ENCODE data around the gene MZB1.
"Not testable (repeated sequence)": the region's sequence is repeated elsewhere in the genome, so short reads cannot be mapped to it uniquely, and the experiment has no call there.

Gene MZB1

GRCh38 chr5:139416651-139417050 is 26.9 kb upstream of the MZB1 start:
- TF ChIP-seq POLR2A (IDR thresholded peaks at IDR 0.05; ENCODE audit: low read depth, low read length): no peak
- DNase-seq (ENCODE audit: insufficient read length, low spot score): no peak
- no peak for FAIRE-seq

GRCh38 chr5:139415869-139416268 is 26.2 kb upstream of the MZB1 start:
- no peak for FAIRE-seq
- TF ChIP-seq POLR2A (IDR thresholded peaks at IDR 0.05; ENCODE audit: low read depth, low read length): no peak
- DNase-seq (ENCODE audit: insufficient read length, low spot score): no peak

GRCh38 chr5:139415221-139415861 is 25.6 kb upstream of the MZB1 start:
- no peak for FAIRE-seq
- no peak for DNase-seq (ENCODE audit: insufficient read length, low spot score)
- no peak for TF ChIP-seq POLR2A (IDR thresholded peaks at IDR 0.05; ENCODE audit: low read depth, low read length)

GRCh38 chr5:139414581-139415130 is 24.9 kb upstream of the MZB1 start:
- DNase-seq (ENCODE audit: insufficient read length, low spot score): no peak
- FAIRE-seq: no peak
- no peak for TF ChIP-seq POLR2A (IDR thresholded peaks at IDR 0.05; ENCODE audit: low read depth, low read length)

GRCh38 chr5:139413963-139414362 is 24.2 kb upstream of the MZB1 start:
- DNase-seq (ENCODE audit: insufficient read length, low spot score) (no peak), FAIRE-seq (no peak)
- no peak for TF ChIP-seq POLR2A (IDR thresholded peaks at IDR 0.05; ENCODE audit: low read depth, low read length)

GRCh38 chr5:139413153-139413552 is 23.4 kb upstream of the MZB1 start:
- no peak for TF ChIP-seq POLR2A (IDR thresholded peaks at IDR 0.05; ENCODE audit: low read depth, low read length)
- DNase-seq (ENCODE audit: insufficient read length, low spot score): no peak
- FAIRE-seq: no peak

- DNase-seq (ENCODE audit: insufficient read length, low spot score) (no peak), FAIRE-seq (no peak)
- no peak for TF ChIP-seq POLR2A (IDR thresholded peaks at IDR 0.05; ENCODE audit: low read depth, low read length)
Observed at GRCh38 chr5:139410993-139411828, 21.5 kb upstream of the MZB1 start.

- no peak for TF ChIP-seq POLR2A (IDR thresholded peaks at IDR 0.05; ENCODE audit: low read depth, low read length)
- no peak for FAIRE-seq
- DNase-seq (ENCODE audit: insufficient read length, low spot score): no peak
Observed at GRCh38 chr5:139410121-139410992, 20.6 kb upstream of the MZB1 start.

- FAIRE-seq; DNase-seq (ENCODE audit: insufficient read length, low spot score): not testable (repeated sequence)
Observed at GRCh38 chr5:139409116-139409515, 19.4 kb upstream of the MZB1 start.

- TF ChIP-seq POLR2A (IDR thresholded peaks at IDR 0.05; ENCODE audit: low read depth, low read length): no peak
- FAIRE-seq: no peak
Observed at GRCh38 chr5:139408191-139408590, 18.5 kb upstream of the MZB1 start.

GRCh38 chr5:139407517-139407916 is 17.8 kb upstream of the MZB1 start:
- no peak for FAIRE-seq
- no peak for DNase-seq (ENCODE audit: insufficient read length, low spot score)
- no peak for TF ChIP-seq POLR2A (IDR thresholded peaks at IDR 0.05; ENCODE audit: low read depth, low read length)

More at GRCh38 chr5:139408191-139408590, 18.5 kb upstream of the MZB1 start:
- DNase-seq (ENCODE audit: insufficient read length, low spot score): no peak

GRCh38 chr5:139406963-139407362 is 17.2 kb upstream of the MZB1 start:
- no peak for DNase-seq (ENCODE audit: insufficient read length, low spot score)
- no peak for FAIRE-seq
- no peak for TF ChIP-seq POLR2A (IDR thresholded peaks at IDR 0.05; ENCODE audit: low read depth, low read length)

GRCh38 chr5:139404484-139404840 is 14.7 kb upstream of the MZB1 start:
- DNase-seq (ENCODE audit: insufficient read length, low spot score) (no peak), FAIRE-seq (no peak)
- no peak for TF ChIP-seq POLR2A (IDR thresholded peaks at IDR 0.05; ENCODE audit: low read depth, low read length)

Measured in H54 (cell line).